ENCODE data around the gene SCG5.

Gene SCG5

GRCh38 chr15:32676169-32676568 lies 34.7 kb downstream of the SCG5 start:
- no peak overlapping the region for H3K4me3 ChIP-seq (ENCODE audit: low read length)
- no peak for TF ChIP-seq CTCF (conservative IDR thresholded peaks at IDR 0.05; ENCODE audit: low read length)
- DNase-seq (ENCODE audit: low read depth): no peak

- DNase-seq (ENCODE audit: low read depth): no peak
- TF ChIP-seq CTCF (conservative IDR thresholded peaks at IDR 0.05; ENCODE audit: low read length): no peak
- H3K4me3 ChIP-seq (ENCODE audit: low read length): no peak overlapping the region
These were observed 35.8 kb downstream of the SCG5 start for GRCh38 chr15:32677238-32677750.

- H3K4me3 ChIP-seq (ENCODE audit: low read length): no peak overlapping the region
- no peak for TF ChIP-seq CTCF (conservative IDR thresholded peaks at IDR 0.05; ENCODE audit: low read length)
- DNase-seq (ENCODE audit: low read depth): no peak
These were observed 37.8 kb downstream of the SCG5 start for GRCh38 chr15:32679298-32679690.

- no peak overlapping the region for H3K4me3 ChIP-seq (ENCODE audit: low read length)
- no peak for TF ChIP-seq CTCF (conservative IDR thresholded peaks at IDR 0.05; ENCODE audit: low read length)
- DNase-seq (ENCODE audit: low read depth): peak; percentile 96
These were observed 41.1 kb downstream of the SCG5 start for GRCh38 chr15:32682569-32682968.

GRCh38 chr15:32682977-32683630 lies 41.6 kb downstream of the SCG5 start:
- DNase-seq (ENCODE audit: low read depth): no peak
- H3K4me3 ChIP-seq (ENCODE audit: low read length): no peak overlapping the region
- TF ChIP-seq CTCF (conservative IDR thresholded peaks at IDR 0.05; ENCODE audit: low read length): no peak

- H3K4me3 ChIP-seq (ENCODE audit: low read length): peak overlapping the region; percentile 38
- peak; percentile 99 for DNase-seq (ENCODE audit: low read depth)
- TF ChIP-seq CTCF (conservative IDR thresholded peaks at IDR 0.05; ENCODE audit: low read length): no peak
These were observed 42.5 kb downstream of the SCG5 start for GRCh38 chr15:32683906-32684584.

- no peak for TF ChIP-seq CTCF (conservative IDR thresholded peaks at IDR 0.05; ENCODE audit: low read length)
- H3K4me3 ChIP-seq (ENCODE audit: low read length): peak overlapping the region; percentile 39
- DNase-seq (ENCODE audit: low read depth): peak; percentile 95
These were observed 44.1 kb downstream of the SCG5 start for GRCh38 chr15:32685576-32685975.

Measured in AG10803 (cell line).